Measurements from ENCODE around the gene PEX3. TPM values are rescaled to one million over a fixed set of nuclear protein-coding genes. Genes with fewer than 3 reads are reported as not detected.
A peak's percentile ranks its signal among the peaks of the same experiment; 100 is the strongest.

Gene PEX3
- total RNA-seq, 1 experiment from 2014 or later, result 13.5 TPM

GRCh38 chr6:143515766-143516355, 65.3 kb downstream of the PEX3 start:
- peaks cover 22% of the 10 kb centered on the region for H3K27me3 Mint-ChIP-seq (ENCODE audit: low read depth)
- peaks cover 34% of the 10 kb centered on the region for H3K4me1 Mint-ChIP-seq
- peaks cover 3% of the 10 kb centered on the region; the same call in 1 of the 2 replicates for H3K36me3 Mint-ChIP-seq
- CTCF ChIA-PET, result no interaction called here
- ATAC-seq, result no peak
- no peak for DNase-seq (ENCODE audit: low spot score)
- TF ChIP-seq ZNF512 (CRISPR knock-in tag; IDR thresholded peaks at IDR 0.05; ENCODE audit: borderline replicate concordance), result no peak
- TF ChIP-seq NR1H2 (CRISPR knock-in tag; IDR thresholded peaks at IDR 0.05), result no peak
- TF ChIP-seq SP1 (CRISPR knock-in tag; conservative IDR thresholded peaks at IDR 0.05), result no peak
- no peaks in the 10 kb centered on the region for H3K9me3 Mint-ChIP-seq
- no peak overlapping the region for H3K27ac Mint-ChIP-seq
- POLR2A ChIA-PET, result no interaction called here
- no peak overlapping the region for H3K4me3 Mint-ChIP-seq

GRCh38 chr6:143516690-143517446, 66.3 kb downstream of the PEX3 start:
- TF ChIP-seq ZNF138 (CRISPR knock-in tag; conservative IDR thresholded peaks at IDR 0.05) (no peak), MYBL2 (CRISPR knock-in tag; IDR thresholded peaks at IDR 0.05) (no peak), ZNF423 (CRISPR knock-in tag; IDR thresholded peaks at IDR 0.05) (peak; percentile 71), ZNF219 (CRISPR knock-in tag; IDR thresholded peaks at IDR 0.05; ENCODE audit: borderline replicate concordance) (no peak), ZNF512 (CRISPR knock-in tag; IDR thresholded peaks at IDR 0.05; ENCODE audit: borderline replicate concordance) (peak; percentile 96; the same call in 1 of the 2 replicates), ARID4B (CRISPR knock-in tag; IDR thresholded peaks at IDR 0.05; ENCODE audit: borderline replicate concordance) (no peak)
- TF ChIP-seq, protein P1, sequence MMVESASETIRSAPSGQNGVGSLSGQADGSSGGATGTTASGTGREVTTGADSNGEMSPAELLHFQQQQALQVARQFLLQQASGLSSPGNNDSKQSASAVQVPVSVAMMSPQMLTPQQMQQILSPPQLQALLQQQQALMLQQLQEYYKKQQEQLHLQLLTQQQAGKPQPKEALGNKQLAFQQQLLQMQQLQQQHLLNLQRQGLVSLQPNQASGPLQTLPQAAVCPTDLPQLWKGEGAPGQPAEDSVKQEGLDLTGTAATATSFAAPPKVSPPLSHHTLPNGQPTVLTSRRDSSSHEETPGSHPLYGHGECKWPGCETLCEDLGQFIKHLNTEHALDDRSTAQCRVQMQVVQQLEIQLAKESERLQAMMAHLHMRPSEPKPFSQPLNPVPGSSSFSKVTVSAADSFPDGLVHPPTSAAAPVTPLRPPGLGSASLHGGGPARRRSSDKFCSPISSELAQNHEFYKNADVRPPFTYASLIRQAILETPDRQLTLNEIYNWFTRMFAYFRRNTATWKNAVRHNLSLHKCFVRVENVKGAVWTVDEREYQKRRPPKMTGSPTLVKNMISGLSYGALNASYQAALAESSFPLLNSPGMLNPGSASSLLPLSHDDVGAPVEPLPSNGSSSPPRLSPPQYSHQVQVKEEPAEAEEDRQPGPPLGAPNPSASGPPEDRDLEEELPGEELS (CRISPR knock-in tag; IDR thresholded peaks at IDR 0.05), result no peak
- DNase-seq (ENCODE audit: low spot score) (no peak), ATAC-seq (peak; percentile 21)
- peaks cover 3% of the 10 kb centered on the region; the same call in 1 of the 2 replicates for H3K36me3 Mint-ChIP-seq
- peak overlapping the region; percentile 22 for H3K4me3 Mint-ChIP-seq
- peaks cover 25% of the 10 kb centered on the region for H3K27me3 Mint-ChIP-seq (ENCODE audit: low read depth)
- ChIA-PET CTCF (interaction anchor here (0.7 kb wide), 2 partner anchors 19 to 90 kb away, joined by 3 read pairs; no protein-coding TSS in a partner anchor), POLR2A (no interaction called here)
- no peak overlapping the region for H3K27ac Mint-ChIP-seq
- H3K4me1 Mint-ChIP-seq, result peaks cover 29% of the 10 kb centered on the region
- H3K9me3 Mint-ChIP-seq, result no peaks in the 10 kb centered on the region

DNA sequence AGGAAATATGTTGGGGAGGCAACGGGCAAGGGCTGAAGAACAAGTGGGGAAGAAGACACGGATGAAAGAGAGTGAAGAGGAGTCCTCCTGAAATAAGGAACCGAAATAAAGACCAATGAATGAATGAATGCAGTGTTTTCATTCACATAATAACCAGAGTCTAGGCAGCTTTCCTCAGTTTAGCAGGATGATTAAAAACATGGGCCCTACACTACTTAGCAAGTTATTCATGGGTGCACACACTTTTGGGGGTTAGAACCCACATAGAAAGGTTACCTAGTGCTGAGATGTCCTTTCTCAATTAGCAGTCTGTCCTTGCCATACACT, 66.8 kb downstream of the PEX3 start:
- peaks cover 25% of the 10 kb centered on the region for H3K27me3 Mint-ChIP-seq (ENCODE audit: low read depth)
- DNase-seq (ENCODE audit: low spot score), result no peak
- POLR2A ChIA-PET, result no interaction called here
- no peaks in the 10 kb centered on the region for H3K9me3 Mint-ChIP-seq
- H3K36me3 Mint-ChIP-seq, result peaks cover 3% of the 10 kb centered on the region; the same call in 1 of the 2 replicates
- no peak for ATAC-seq
- H3K4me3 Mint-ChIP-seq, result no peak overlapping the region
- no peak overlapping the region for H3K27ac Mint-ChIP-seq
- H3K4me1 Mint-ChIP-seq, result peaks cover 26% of the 10 kb centered on the region
- CTCF ChIA-PET, result interaction anchor here (0.7 kb wide), 2 partner anchors 18 to 90 kb away, joined by 3 read pairs; no protein-coding TSS in a partner anchor
- TF ChIP-seq, protein P2, sequence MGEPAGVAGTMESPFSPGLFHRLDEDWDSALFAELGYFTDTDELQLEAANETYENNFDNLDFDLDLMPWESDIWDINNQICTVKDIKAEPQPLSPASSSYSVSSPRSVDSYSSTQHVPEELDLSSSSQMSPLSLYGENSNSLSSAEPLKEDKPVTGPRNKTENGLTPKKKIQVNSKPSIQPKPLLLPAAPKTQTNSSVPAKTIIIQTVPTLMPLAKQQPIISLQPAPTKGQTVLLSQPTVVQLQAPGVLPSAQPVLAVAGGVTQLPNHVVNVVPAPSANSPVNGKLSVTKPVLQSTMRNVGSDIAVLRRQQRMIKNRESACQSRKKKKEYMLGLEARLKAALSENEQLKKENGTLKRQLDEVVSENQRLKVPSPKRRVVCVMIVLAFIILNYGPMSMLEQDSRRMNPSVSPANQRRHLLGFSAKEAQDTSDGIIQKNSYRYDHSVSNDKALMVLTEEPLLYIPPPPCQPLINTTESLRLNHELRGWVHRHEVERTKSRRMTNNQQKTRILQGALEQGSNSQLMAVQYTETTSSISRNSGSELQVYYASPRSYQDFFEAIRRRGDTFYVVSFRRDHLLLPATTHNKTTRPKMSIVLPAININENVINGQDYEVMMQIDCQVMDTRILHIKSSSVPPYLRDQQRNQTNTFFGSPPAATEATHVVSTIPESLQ (CRISPR knock-in tag; IDR thresholded peaks at IDR 0.05), result no peak
- TF ChIP-seq ZNF396 (CRISPR knock-in tag; IDR thresholded peaks at IDR 0.05; ENCODE audit: borderline replicate concordance) (no peak), ZNF671 (CRISPR knock-in tag; IDR thresholded peaks at IDR 0.05) (no peak), ZNF423 (CRISPR knock-in tag; IDR thresholded peaks at IDR 0.05) (no peak), TEAD1 (CRISPR knock-in tag; IDR thresholded peaks at IDR 0.05) (no peak), PRRX2 (CRISPR knock-in tag; IDR thresholded peaks at IDR 0.05) (no peak), GTF2I (CRISPR knock-in tag; conservative IDR thresholded peaks at IDR 0.05) (no peak)
- TF ChIP-seq, protein P3, sequence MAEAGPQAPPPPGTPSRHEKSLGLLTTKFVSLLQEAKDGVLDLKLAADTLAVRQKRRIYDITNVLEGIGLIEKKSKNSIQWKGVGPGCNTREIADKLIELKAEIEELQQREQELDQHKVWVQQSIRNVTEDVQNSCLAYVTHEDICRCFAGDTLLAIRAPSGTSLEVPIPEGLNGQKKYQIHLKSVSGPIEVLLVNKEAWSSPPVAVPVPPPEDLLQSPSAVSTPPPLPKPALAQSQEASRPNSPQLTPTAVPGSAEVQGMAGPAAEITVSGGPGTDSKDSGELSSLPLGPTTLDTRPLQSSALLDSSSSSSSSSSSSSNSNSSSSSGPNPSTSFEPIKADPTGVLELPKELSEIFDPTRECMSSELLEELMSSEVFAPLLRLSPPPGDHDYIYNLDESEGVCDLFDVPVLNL (CRISPR knock-in tag; IDR thresholded peaks at IDR 0.05; ENCODE audit: borderline replicate concordance, low read depth), result no peak

Data from WTC11 (cell line).